HUES48 (cell line): ENCODE measurements around the gene ITGAE.

ENCODE experiments used
- H3K27ac ChIP-seq: one replicate; pipeline ENCODE4 v1.7.0; 2013; ENCODE audit warnings: low read depth, low read length, inconsistent platforms
- H3K27me3 ChIP-seq: 2 replicates; pipeline ENCODE4 v1.6.1; 2013; ENCODE audit warnings: mild to moderate bottlenecking, low read length; ENCODE audit not compliant: control insufficient read depth, insufficient read depth
- H3K36me3 ChIP-seq: 2 replicates; pipeline ENCODE4 v1.6.1; 2013; ENCODE audit warnings: low read length; ENCODE audit not compliant: control insufficient read depth, insufficient read depth
- H3K4me1 ChIP-seq: 2 replicates; pipeline ENCODE4 v1.6.1; 2013; ENCODE audit warnings: mild to moderate bottlenecking, low read length; ENCODE audit not compliant: control insufficient read depth, insufficient read depth
- H3K4me3 ChIP-seq: 2 replicates; pipeline ENCODE4 v1.5.1; 2013; ENCODE audit warnings: mild to moderate bottlenecking, low read depth, low read length
- H3K9ac ChIP-seq: 2 replicates; pipeline ENCODE4 v1.6.1; 2013; ENCODE audit warnings: mild to moderate bottlenecking, low read depth, low read length, moderate library complexity
- H3K9me3 ChIP-seq: 2 replicates; pipeline ENCODE4 v1.6.1; 2013; ENCODE audit warnings: low read length; ENCODE audit not compliant: control insufficient read depth, insufficient read depth

Gene ITGAE

GRCh38 chr17:3838206-3838605, 37.2 kb upstream of the ITGAE start:
- Histone ChIP-seq H3K9me3 (no peaks in the 10 kb centered on the region), H3K27ac (no peak overlapping the region)

GRCh38 chr17:3836551-3836950, 35.6 kb upstream of the ITGAE start:
- Histone ChIP-seq H3K27ac (no peak overlapping the region), H3K9ac (no peak overlapping the region), H3K9me3 (no peaks in the 10 kb centered on the region), H3K4me3 (no peak overlapping the region), H3K4me1 (no peaks in the 10 kb centered on the region), H3K36me3 (peaks cover 81% of the 10 kb centered on the region), H3K27me3 (no peaks in the 10 kb centered on the region)

More at GRCh38 chr17:3838206-3838605, 37.2 kb upstream of the ITGAE start:
- H3K4me3 ChIP-seq, result no peak overlapping the region
- H3K9ac ChIP-seq, result no peak overlapping the region
- no peaks in the 10 kb centered on the region for H3K4me1 ChIP-seq
- peaks cover 86% of the 10 kb centered on the region for H3K36me3 ChIP-seq
- H3K27me3 ChIP-seq, result no peaks in the 10 kb centered on the region

GRCh38 chr17:3835410-3836229, 34.6 kb upstream of the ITGAE start:
- Histone ChIP-seq H3K27me3 (no peaks in the 10 kb centered on the region), H3K4me3 (no peak overlapping the region), H3K9ac (no peak overlapping the region), H3K4me1 (no peaks in the 10 kb centered on the region), H3K9me3 (no peaks in the 10 kb centered on the region), H3K36me3 (peaks cover 75% of the 10 kb centered on the region), H3K27ac (no peak overlapping the region)

- H3K9ac ChIP-seq, result no peak overlapping the region
- no peak overlapping the region for H3K27ac ChIP-seq
- peaks cover 74% of the 10 kb centered on the region for H3K36me3 ChIP-seq
- H3K4me1 ChIP-seq, result no peaks in the 10 kb centered on the region
- no peak overlapping the region for H3K4me3 ChIP-seq
- H3K9me3 ChIP-seq, result no peaks in the 10 kb centered on the region
- no peaks in the 10 kb centered on the region for H3K27me3 ChIP-seq
Observed at GRCh38 chr17:3834811-3835210, 33.8 kb upstream of the ITGAE start.

- Histone ChIP-seq H3K27me3 (no peaks in the 10 kb centered on the region), H3K4me3 (no peak overlapping the region), H3K36me3 (peaks cover 79% of the 10 kb centered on the region), H3K9me3 (no peaks in the 10 kb centered on the region), H3K27ac (no peak overlapping the region), H3K9ac (no peak overlapping the region), H3K4me1 (no peaks in the 10 kb centered on the region)
Observed at GRCh38 chr17:3828852-3829232, 27.9 kb upstream of the ITGAE start.

GRCh38 chr17:3828151-3828851, 27.3 kb upstream of the ITGAE start:
- Histone ChIP-seq H3K27me3 (no peaks in the 10 kb centered on the region), H3K4me1 (no peaks in the 10 kb centered on the region), H3K9me3 (no peaks in the 10 kb centered on the region), H3K4me3 (no peak overlapping the region), H3K27ac (no peak overlapping the region), H3K36me3 (peaks cover 79% of the 10 kb centered on the region), H3K9ac (no peak overlapping the region)

- Histone ChIP-seq H3K36me3 (peaks cover 80% of the 10 kb centered on the region), H3K9me3 (no peaks in the 10 kb centered on the region), H3K4me3 (no peak overlapping the region), H3K27me3 (no peaks in the 10 kb centered on the region), H3K4me1 (no peaks in the 10 kb centered on the region), H3K27ac (no peak overlapping the region), H3K9ac (no peak overlapping the region)
Observed at GRCh38 chr17:3827124-3827773, 26.3 kb upstream of the ITGAE start.

- no peaks in the 10 kb centered on the region for H3K4me1 ChIP-seq
- no peak overlapping the region for H3K4me3 ChIP-seq
- no peaks in the 10 kb centered on the region for H3K9me3 ChIP-seq
- peaks cover 82% of the 10 kb centered on the region for H3K36me3 ChIP-seq
- H3K27ac ChIP-seq, result no peak overlapping the region
- no peaks in the 10 kb centered on the region for H3K27me3 ChIP-seq
- H3K9ac ChIP-seq, result no peak overlapping the region
Observed at GRCh38 chr17:3826191-3826590, 25.2 kb upstream of the ITGAE start.

- H3K36me3 ChIP-seq, result peaks cover 94% of the 10 kb centered on the region
- H3K4me3 ChIP-seq, result no peak overlapping the region
- H3K9me3 ChIP-seq, result no peaks in the 10 kb centered on the region
- no peak overlapping the region for H3K27ac ChIP-seq
- no peaks in the 10 kb centered on the region for H3K27me3 ChIP-seq
- no peak overlapping the region for H3K9ac ChIP-seq
- no peaks in the 10 kb centered on the region for H3K4me1 ChIP-seq
Observed at GRCh38 chr17:3821101-3821500, 20.1 kb upstream of the ITGAE start.

GRCh38 chr17:3818786-3819185, 17.8 kb upstream of the ITGAE start:
- Histone ChIP-seq H3K9ac (no peak overlapping the region), H3K4me3 (no peak overlapping the region), H3K9me3 (no peaks in the 10 kb centered on the region), H3K4me1 (no peaks in the 10 kb centered on the region), H3K36me3 (peaks cover 94% of the 10 kb centered on the region), H3K27ac (no peak overlapping the region), H3K27me3 (no peaks in the 10 kb centered on the region)
